K562 (cell line): Measurements from ENCODE around the gene DNAJB6. TPM values are rescaled to one million over a fixed set of nuclear protein-coding genes. Genes with fewer than 3 reads are reported as not detected.

Experiments
- ATAC-seq: fragments of 200-7000 bp; cut with Tn5 transposase; 3 replicates; pipeline ENCODE4 v1.9.1; 2020; ENCODE audit warnings: moderate library complexity
- BruUV-seq: library from RNA; stranded (reverse); fragments of 400-500 nt; replicated peaks from 2 replicates; lab custom pipeline; 2021; lab: Mats Ljungman, UMichigan
- CTCF ChIA-PET: fragments of 300-600 bp; formaldehyde crosslinking; extraction: SDS; loops from one replicate; lab custom pipeline; 2021; ENCODE audit warnings: low intra/inter-chr PET ratio; lab: Yijun Ruan, JAX
- POLR2A ChIA-PET: fragments of 300-600, 350-650 bp; sonication (Branson Sonifier 250); formaldehyde crosslinking; extraction: SDS; loops from one replicate; lab custom pipeline; 2021; ENCODE audit warnings: antibody characterized with exemption, inconsistent platforms; lab: Yijun Ruan, JAX
- DNase-seq, 4 experiments: peaks; one replicate each; pipeline versions ENCODE4 v3.0.0 to v3.0.0-alpha.2; 2011 to 2018; ENCODE audit warnings: low spot score in 3 of 4, mixed read lengths in 3 of 4; ENCODE audit errors: extremely low read depth in 1 of 4
- FAIRE-seq: peaks from 2 replicates; lab custom pipeline; 2011; peaks lifted over from hg19 to GRCh38; lab: Jason Lieb, UNC
- H2AFZ ChIP-seq: 2 replicates; pipeline ENCODE4 v1.6.0; 2011; ENCODE audit warnings: low read depth, low read length, control low read depth, inconsistent platforms
- H3K27ac ChIP-seq: fragments of 200-600 bp; 3 replicates; pipeline ENCODE4 v1.8.0; 2011; ENCODE audit warnings: low read depth, mild to moderate bottlenecking, control low read depth, inconsistent platforms, low read length, moderate library complexity, mixed read lengths; ENCODE audit errors: extremely low read depth
- H3K27me3 ChIP-seq, 2 experiments: fragments of 300-600 bp in 1 of 2; 2 replicates in 1 of 2; 3 replicates in 1 of 2; pipeline versions ENCODE4 v1.6.0 to v1.8.0; 2011; ENCODE audit warnings: inconsistent platforms in 2 of 2, low read length in 2 of 2, mild to moderate bottlenecking in 1 of 2, mixed read lengths in 1 of 2, moderate library complexity in 1 of 2; ENCODE audit not compliant: control insufficient read depth in 2 of 2, insufficient read depth in 2 of 2
- H3K36me3 ChIP-seq: fragments of 300-600 bp; 3 replicates; pipeline ENCODE4 v1.8.0; 2011; ENCODE audit warnings: mild to moderate bottlenecking, low read length, inconsistent platforms; ENCODE audit not compliant: control insufficient read depth, insufficient read depth
- H3K4me1 ChIP-seq, 2 experiments: fragments of 200-600 bp in 1 of 2; replicated peaks in 1 of 2; 2 replicates in 1 of 2; 3 replicates in 1 of 2; pipeline versions ENCODE4 v1.5.1 to v1.8.0; 2011; ENCODE audit warnings: inconsistent platforms in 2 of 2, low read length in 2 of 2, mild to moderate bottlenecking in 1 of 2, mixed read lengths in 1 of 2, moderate library complexity in 1 of 2; ENCODE audit not compliant: control insufficient read depth in 2 of 2, insufficient read depth in 2 of 2
- H3K4me2 ChIP-seq: 2 replicates; pipeline ENCODE4 v1.6.1; 2011; ENCODE audit warnings: low read length, control low read depth, inconsistent platforms, mixed read lengths; ENCODE audit not compliant: insufficient read depth
- H3K4me3 ChIP-seq: fragments of 200-600 bp; sonication (generic), shearing (Covaris generic); 2 replicates; pipeline ENCODE4 v1.5.1; 2016; ENCODE audit warnings: control low read depth, inconsistent platforms
- H3K79me2 ChIP-seq: fragments of 200-600 bp; 3 replicates; pipeline ENCODE4 v1.8.0; 2011; ENCODE audit warnings: low read length, inconsistent platforms; ENCODE audit not compliant: control insufficient read depth, insufficient read depth
- H3K9ac ChIP-seq, 2 experiments: 2 replicates each; pipeline versions ENCODE4 v1.6.0 to v1.6.1; 2011; ENCODE audit warnings: low read depth in 2 of 2, low read length in 2 of 2, control low read depth in 1 of 2, inconsistent platforms in 1 of 2, mild to moderate bottlenecking in 1 of 2, mixed read lengths in 1 of 2; ENCODE audit not compliant: insufficient read depth in 1 of 2
- H3K9me1 ChIP-seq: one replicate; pipeline ENCODE4 v1.6.0; 2011; ENCODE audit warnings: inconsistent platforms, mild to moderate bottlenecking, low read length, moderate library complexity; ENCODE audit not compliant: control insufficient read depth, insufficient read depth
- H3K9me3 ChIP-seq: replicated peaks from 2 replicates; pipeline ENCODE4 v1.5.1; 2011; ENCODE audit warnings: low read depth, low read length, inconsistent platforms; ENCODE audit not compliant: control insufficient read depth, insufficient read depth
- H4K20me1 ChIP-seq: replicated peaks from 2 replicates; pipeline ENCODE4 v1.6.1; 2011; ENCODE audit warnings: low read length, inconsistent platforms, mixed read lengths; ENCODE audit not compliant: control insufficient read depth, insufficient read depth
- BCLAF1 ChIP-seq, 2 experiments: fragments of 450-650 bp in 1 of 2; IDR thresholded peaks; 2 replicates each; pipeline ENCODE4 v1.6.1; 2011 to 2017; ENCODE audit warnings: low read depth in 2 of 2, antibody characterized with exemption in 1 of 2, borderline replicate concordance in 1 of 2, low read length in 1 of 2, mild to moderate bottlenecking in 1 of 2, mixed read lengths in 1 of 2; ENCODE audit not compliant: control insufficient read depth in 1 of 2
- BRF1 ChIP-seq: IDR thresholded peaks from 3 replicates; pipeline ENCODE4 v1.6.1; 2011; ENCODE audit warnings: borderline replicate concordance, mild to moderate bottlenecking; ENCODE audit not compliant: insufficient read length; ENCODE audit errors: extremely low read depth
- CTBP1 ChIP-seq: fragments of 450-650 bp; IDR thresholded peaks from 2 replicates; pipeline ENCODE4 v1.6.1; 2016; ENCODE audit warnings: borderline replicate concordance
- E2F8 ChIP-seq: fragments of 450-650 bp; IDR thresholded peaks from 2 replicates; pipeline ENCODE4 v1.7.1; 2018; ENCODE audit warnings: mild to moderate bottlenecking, low read depth; ENCODE audit not compliant: partially characterized antibody
- FOXA1 ChIP-seq: fragments of 450-650 bp; IDR thresholded peaks from 2 replicates; pipeline ENCODE4 v1.6.1; 2016; ENCODE audit warnings: mild to moderate bottlenecking, borderline replicate concordance
- JUNB ChIP-seq: fragments of 450-650 bp; formaldehyde crosslinking; conservative IDR thresholded peaks from 2 replicates; pipeline ENCODE4 v1.4.0; 2020; ENCODE audit warnings: mild to moderate bottlenecking
- KAT8 ChIP-seq: fragments of 450-650 bp; IDR thresholded peaks from 2 replicates; pipeline ENCODE4 v1.6.1; 2016; ENCODE audit warnings: low read depth, mild to moderate bottlenecking
- NFE2L1 ChIP-seq: fragments of 450-650 bp; IDR thresholded peaks from 2 replicates; pipeline ENCODE4 v1.6.1; 2016; ENCODE audit warnings: missing genetic modification characterization, low read depth, mild to moderate bottlenecking, missing compliant biosample characterization, moderate library complexity, borderline replicate concordance
- PYGO2 ChIP-seq: fragments of 450-650 bp; IDR thresholded peaks from 2 replicates; pipeline ENCODE4 v1.6.1; 2016; ENCODE audit warnings: mild to moderate bottlenecking, missing genetic modification characterization, moderate library complexity, missing compliant biosample characterization
- TARDBP ChIP-seq: fragments of 450-650 bp; IDR thresholded peaks from 2 replicates; pipeline ENCODE4 v1.6.1; 2016
- TCF15 ChIP-seq: fragments of 250-450 bp; sonication (Bioruptor Pico); IDR thresholded peaks from 2 replicates; pipeline ENCODE4 v1.8.0; 2022; ENCODE audit warnings: moderate library complexity, mild to moderate bottlenecking, inconsistent platforms
- WGBS: fragments of 100-300 bp; shearing (Covaris generic); methylation state at CpG from one replicate; pipeline ENCODE4 v1.1.6; 2016; ENCODE audit warnings: low coverage, mixed read lengths; ENCODE audit not compliant: insufficient coverage; ENCODE audit errors: missing lambda C conversion rate; 5-methylcytosine and 5-hydroxymethylcytosine counted together
- in situ Hi-C: fragments of 300-500 bp; cut with MboI; formaldehyde crosslinking; loops from 4 replicates; pipeline ENCODE4 v1.15.0; 2018; ENCODE audit warnings: inconsistent platforms, mixed read lengths
- intact Hi-C: fragments of 100-400 bp; cut with micrococcal nuclease; formaldehyde crosslinking; loops from 2 replicates; pipeline ENCODE4 v1.14.2; 2022
- polyA plus RNA-seq, 8 experiments: library from polyadenylated mRNA; depleted of rRNA in 4 of 8; stranded (reverse) in 5 of 8; unstranded in 3 of 8; fragments of >200 nt; fragmentation: Nextera tagmentation in 2 of 8; fragmentation: Illumina TruSeq in 1 of 8; extraction: Ambion mirVana in 2 of 8; extraction: Trizol in 1 of 8; gene quantifications; 2 replicates each; pipeline versions ENCODE4 v1.2.1 to v1.2.3, GENCODE V29; 2011 to 2014; ENCODE audit warnings: inconsistent platforms in 1 of 8, missing spikeins in 1 of 8
- total RNA-seq, 7 experiments: library from RNA; depleted of rRNA in 6 of 7; stranded (reverse); fragments of >200 nt in 6 of 7; fragmentation: Illumina TruSeq in 2 of 7; extraction: Trizol in 2 of 7; gene quantifications; 2 replicates each; pipeline versions ENCODE4 v1.2.1 to v1.2.3, GENCODE V29; 2011 to 2021; ENCODE audit warnings: low replicate concordance in 1 of 7

DNAJB6 gene
- total and polyA plus RNA-seq, 9 of the 15 experiments (the other 6 are each of a cell fraction or from before 2014, with no cell fraction given) = 84.5 to 158 (median 135) TPM

GRCh38 chr7:157428554-157428945 is 91.7 kb downstream of the DNAJB6 start:
- H3K4me2 ChIP-seq = no peak overlapping the region
- intact Hi-C loops = no loop called here
- WGBS = 4% methylated on average over 12 of the region's 12 CpGs
- no TSS peak for BruUV-seq
- TF ChIP-seq KAT8 (no peak), CTBP1 (no peak), TCF15 (CRISPR knock-in tag) (no peak), NFE2L1 (tag) (no peak), PYGO2 (tag) (no peak), E2F8 (no peak), TARDBP (no peak), BRF1 (no peak), FOXA1 (no peak), JUNB (no peak), BCLAF1 (IDR thresholded peaks at IDR 0.05; ENCODE audit: borderline replicate concordance in 1 of 2, control insufficient read depth in 1 of 2, low read depth in 2 of 2, low read length in 1 of 2) (no peak)
- in situ Hi-C loops = no loop called here
- no peaks in the 10 kb centered on the region for H3K9me3 ChIP-seq
- no peaks in the 10 kb centered on the region for H3K79me2 ChIP-seq
- peaks cover 11 to 67% of the 10 kb centered on the region in 2 experiments for H3K4me1 ChIP-seq
- H3K27ac ChIP-seq = no peak overlapping the region
- H2AFZ ChIP-seq = no peak overlapping the region
- H4K20me1 ChIP-seq = 0 out of 2 replicates have a peak, but pooled peaks cover 3% of the 10 kb centered on the region
- POLR2A ChIA-PET = interaction anchor here (0.6 kb wide), 3 partner anchors 25 to 321 kb away, joined by 3 to 4 read pairs (median 3); no protein-coding TSS in a partner anchor
- ATAC-seq (no peak), DNase-seq (no peak), FAIRE-seq (no peak)
- CTCF ChIA-PET = no interaction called here
- H3K4me3 ChIP-seq = no peak overlapping the region
- H3K9ac ChIP-seq = no peak overlapping the region; a peak in 1 of 4 replicates
- no peaks in the 10 kb centered on the region for H3K36me3 ChIP-seq
- H3K27me3 ChIP-seq = peaks cover 20 to 60% of the 10 kb centered on the region in 2 experiments; a peak in 4 of 5 replicates
- peaks cover 4% of the 10 kb centered on the region for H3K9me1 ChIP-seq
